Stimulated activated CD4-positive, alpha-beta T cell treated with anti-CD3 and anti-CD28 coated beads, Interleukin-12 subunit alpha, Interleukin-12 subunit beta, amount 100 ng/mL, for 24 hours (primary cell): Measurements from ENCODE around the gene ASIC5.
"Not testable (repeated sequence)": the region's sequence is repeated elsewhere in the genome, so short reads cannot be mapped to it uniquely, and the experiment has no call there.

Source experiments
- DNase-seq, 2 experiments: peaks; one replicate each; pipeline ENCODE4 v3.0.0-alpha.2; 2020; ENCODE audit warnings: low read depth in 2 of 2

ASIC5 gene

DNA sequence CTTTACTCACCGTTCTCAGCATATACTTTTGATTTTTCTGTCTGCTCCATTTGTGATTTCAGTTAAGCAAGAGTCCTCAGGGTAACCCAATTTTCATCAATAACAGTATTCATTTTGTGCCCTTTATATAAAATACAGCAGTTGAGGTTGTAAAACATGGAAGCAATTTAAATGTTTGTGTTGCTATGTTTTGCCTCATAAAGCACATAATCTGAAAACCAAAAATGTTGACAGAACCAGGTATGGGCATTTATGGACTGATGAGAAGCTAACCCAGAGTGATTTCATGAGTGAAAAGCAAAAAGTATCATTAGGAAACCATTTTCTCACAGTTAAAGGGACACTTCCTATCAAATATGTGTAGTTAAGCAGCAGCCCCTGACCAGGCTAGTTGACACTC lies at the start of gene ASIC5:
ASIC5 (minus strand) TSS at position 101 of the 400 bp plus-strand sequence; CDS start at position 50, 51 bp downstream.
- DNase-seq, result no peak

DNA sequence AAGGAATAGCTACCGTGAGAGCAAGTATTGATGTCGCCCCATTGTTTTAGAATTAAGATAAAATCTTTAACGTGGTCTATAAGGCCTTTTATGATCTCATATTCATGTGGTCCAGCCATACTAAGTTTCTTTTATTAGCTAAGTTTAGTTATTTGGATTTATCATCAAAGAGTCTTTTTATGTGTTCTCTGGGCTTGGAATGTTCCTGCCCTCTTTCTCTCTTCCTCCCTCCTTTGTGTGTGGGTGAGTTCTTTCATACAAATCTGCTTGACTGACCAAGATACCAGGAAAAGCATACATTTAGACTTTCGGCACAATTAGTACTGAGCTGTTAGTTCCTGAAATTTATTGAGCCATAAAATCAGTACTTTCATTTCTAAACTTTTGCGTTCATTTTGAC lies 48.7 kb upstream of the ASIC5 start:
- DNase-seq, result no peak

- no peak for DNase-seq
Observed at GRCh38 chr4:155911905-155912304, 45.8 kb upstream of the ASIC5 start.

DNA sequence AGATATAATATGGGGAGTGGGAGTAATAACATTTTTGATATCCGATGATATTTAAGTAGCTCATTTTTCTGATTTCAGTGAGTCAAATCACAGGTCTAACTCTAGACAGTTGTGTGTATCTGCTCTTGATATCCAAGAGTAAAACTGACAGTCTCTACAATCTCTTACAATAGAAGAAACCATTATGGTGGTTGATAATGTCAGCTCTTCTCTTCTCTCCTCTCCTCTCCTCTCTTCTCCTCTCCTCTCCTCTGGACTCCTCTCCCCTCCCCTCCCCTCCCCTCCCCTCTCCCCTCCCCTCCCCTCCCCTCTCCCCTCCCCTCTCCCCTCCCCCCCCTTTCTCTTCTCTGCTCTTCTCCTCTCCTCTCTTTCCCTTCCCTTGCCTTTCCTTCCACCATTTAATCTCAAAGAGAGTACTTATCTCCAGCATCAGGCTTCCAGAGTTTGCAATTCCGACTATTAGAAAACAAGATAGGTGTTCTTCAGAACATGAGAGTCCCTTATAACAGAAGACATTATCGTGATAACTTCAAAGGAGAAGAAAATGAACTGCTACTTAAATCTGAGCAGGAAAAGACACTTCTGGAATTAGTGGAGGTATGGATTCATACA lies 43.6 kb upstream of the ASIC5 start:
- no peak for DNase-seq

DNA sequence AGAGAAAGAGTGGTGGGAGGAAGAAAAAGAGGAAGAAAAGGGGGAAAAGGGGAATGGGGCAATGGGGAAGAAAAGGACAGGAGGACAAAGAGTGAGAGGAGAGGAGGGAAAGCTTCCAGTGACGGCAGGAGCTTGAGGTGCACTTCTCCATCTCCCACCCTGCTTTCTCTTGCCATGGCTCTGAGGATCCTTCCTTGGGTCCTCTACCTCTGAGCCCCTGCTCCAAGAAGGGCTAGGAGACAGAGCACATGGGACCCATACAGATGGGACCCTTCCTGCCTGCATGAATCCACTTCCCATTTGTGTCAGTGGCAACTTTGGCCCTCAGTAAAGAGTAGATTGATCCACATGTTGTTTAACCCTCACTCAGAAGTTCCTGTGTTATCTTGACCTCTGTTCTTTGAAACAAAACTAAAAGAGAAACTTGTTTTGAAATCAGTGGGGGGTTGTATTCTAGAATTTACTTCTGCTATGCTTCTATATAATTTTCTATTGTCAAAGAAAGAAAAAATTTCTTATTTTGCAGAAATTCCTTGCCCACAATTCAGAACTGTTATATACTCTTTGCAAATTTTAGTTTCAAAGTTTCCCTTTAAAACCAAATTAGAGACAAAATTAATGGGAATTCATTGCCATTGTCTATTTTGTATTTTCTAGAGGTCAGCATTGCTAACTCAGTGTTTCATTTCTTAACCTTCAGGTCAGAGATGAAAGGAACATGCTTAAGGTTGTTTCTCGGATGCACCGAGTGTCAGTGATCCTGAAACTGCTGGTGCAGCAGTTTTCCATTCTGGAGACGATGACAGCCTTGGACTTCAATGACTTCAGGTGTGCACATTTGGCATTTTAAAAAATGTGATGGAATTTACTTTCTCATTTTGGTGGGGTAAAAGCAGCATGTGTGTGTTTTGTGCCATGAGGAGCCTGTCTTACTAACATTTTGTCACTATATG lies 42.4 kb upstream of the ASIC5 start:
- no peak for DNase-seq

- no peak for DNase-seq
Observed at GRCh38 chr4:155907556-155907955, 41.5 kb upstream of the ASIC5 start.

DNA sequence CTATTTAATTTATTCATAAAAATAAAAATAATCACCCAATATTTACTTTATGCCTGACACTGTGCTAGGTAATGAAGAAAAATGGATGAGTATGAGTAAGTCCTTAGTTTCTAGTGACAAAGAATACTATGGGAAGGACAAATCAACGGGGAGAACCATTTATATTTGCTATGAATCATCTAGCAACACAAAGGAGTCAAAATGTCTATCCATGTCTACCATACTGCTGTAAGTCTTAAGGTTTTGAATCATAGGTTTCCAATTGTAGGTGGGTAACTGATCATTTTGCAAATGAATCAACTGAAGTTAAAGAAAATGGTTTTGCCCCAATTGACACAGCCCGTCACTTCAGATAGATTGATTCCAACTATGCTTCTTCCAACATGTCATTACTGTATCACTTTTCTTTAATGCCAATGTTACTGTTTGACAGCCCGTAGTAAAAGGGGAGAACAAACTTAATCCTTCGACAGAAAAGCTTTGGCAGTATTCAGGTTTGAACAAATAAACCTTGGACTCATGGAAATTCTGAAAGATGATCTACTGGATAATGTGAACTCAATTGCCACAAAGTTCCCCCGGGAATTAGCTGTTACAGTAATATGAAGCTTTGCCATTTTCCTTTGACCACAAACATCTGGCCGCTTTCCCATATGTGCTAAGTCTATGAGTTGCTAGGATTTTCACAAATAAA lies 40.6 kb upstream of the ASIC5 start:
- DNase-seq, result no peak

DNA sequence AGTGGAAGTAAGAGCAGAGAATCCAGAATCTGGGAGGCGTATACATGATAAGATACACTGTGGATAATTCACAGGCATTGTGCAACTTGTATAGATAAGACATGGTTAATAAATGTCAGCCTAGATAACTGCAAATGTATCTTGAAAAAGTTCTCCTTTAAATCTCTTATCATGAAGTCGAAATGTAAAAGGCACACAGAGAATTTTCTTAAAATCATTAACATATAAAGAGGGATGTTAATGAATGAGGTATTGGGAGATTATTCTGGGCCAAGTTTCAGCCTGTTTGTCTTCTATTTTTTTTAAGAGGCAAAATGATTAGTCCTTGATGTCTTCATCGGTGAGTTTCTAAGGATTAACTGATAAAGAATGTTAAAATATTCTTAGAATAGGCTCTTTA lies 38.3 kb upstream of the ASIC5 start:
- DNase-seq, result no peak

GRCh38 chr4:155903453-155903852 lies 37.4 kb upstream of the ASIC5 start, which contains the start of gene TDO2:
TDO2 (plus strand) TSS chr4:155903696; CDS start chr4:155903759, 63 bp downstream.
- DNase-seq, result no peak

DNA sequence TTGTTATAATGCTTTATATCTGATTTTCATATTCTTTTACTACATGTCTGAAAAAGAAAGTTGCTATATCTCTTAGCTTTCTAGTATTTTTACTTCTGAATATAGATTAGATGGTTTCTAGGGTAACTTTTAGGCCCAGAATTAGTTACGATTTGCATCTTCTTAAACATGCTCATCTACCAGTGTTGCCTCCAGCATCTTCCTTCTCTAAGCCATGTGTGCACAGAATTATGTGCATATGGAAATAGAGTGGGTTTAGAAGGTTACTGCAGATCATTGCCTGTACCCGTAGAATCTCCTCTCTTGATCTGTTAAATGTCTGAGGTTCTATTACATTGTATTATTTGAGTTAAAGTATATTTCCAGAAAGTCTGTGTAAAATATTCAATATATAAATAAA lies 34.9 kb upstream of the ASIC5 start:
- DNase-seq, result no peak

DNA sequence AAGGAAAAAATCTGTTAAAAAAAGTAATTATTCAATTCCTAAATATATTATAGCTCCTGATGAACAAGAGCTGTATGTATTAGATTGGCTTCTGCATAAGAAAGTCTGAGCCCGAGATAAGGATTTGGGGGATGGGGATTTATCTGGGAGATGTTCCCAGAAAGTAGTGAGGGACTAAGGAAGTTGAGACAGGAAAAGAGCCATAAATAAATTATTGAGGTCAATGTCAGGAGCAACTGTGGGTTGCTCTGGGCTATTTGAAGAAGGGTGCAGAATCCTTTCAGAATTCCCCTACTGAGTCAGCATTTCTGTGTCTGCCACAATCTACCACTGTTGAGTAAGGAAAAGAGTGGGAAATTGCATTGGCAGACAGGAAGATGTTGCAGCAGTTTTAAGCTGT lies 34.3 kb upstream of the ASIC5 start:
- no peak for DNase-seq

DNA sequence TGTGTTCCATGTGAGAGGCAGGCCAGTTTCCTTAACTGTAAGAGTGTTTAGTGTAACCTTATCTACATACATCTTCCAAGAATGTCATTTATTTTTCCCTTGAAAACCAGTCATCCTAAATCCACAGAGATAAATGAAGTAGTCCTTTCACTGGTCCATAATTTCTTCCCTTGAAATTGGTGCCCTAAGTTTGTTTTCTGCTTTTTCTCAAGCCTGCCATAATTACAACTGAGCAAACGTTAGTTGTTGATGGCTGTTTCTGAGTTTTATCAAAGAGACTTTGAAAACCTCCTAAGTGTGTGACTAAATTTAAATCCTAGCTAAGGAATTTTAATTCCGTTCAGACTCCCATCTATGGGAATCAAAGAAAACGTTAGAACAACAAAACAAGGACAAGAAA lies 33.8 kb upstream of the ASIC5 start:
- DNase-seq, result no peak

DNA sequence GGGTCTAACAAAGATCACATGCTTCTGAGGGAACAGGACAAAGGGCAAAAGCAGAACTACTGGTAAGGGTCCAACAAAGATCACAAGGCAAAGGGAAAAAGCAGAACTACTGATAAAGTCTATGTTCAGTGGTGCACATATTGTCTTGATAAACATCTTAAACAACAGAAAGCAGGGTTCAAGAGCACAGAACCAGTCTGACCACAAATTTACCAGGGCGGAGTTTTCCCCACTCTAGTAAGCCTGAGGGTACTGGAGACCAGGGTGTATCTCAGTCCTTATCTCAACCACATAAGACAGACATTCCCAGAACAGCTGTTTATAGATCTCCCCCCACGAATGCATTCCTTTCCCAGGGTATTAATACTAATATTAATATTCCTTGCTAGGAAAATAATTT lies 32.3 kb upstream of the ASIC5 start:
- DNase-seq, result not testable (repeated sequence)

GRCh38 chr4:155891058-155891457 lies 25.0 kb upstream of the ASIC5 start:
- no peak for DNase-seq

GRCh38 chr4:155889946-155890345 lies 23.9 kb upstream of the ASIC5 start:
- DNase-seq, result no peak

DNA sequence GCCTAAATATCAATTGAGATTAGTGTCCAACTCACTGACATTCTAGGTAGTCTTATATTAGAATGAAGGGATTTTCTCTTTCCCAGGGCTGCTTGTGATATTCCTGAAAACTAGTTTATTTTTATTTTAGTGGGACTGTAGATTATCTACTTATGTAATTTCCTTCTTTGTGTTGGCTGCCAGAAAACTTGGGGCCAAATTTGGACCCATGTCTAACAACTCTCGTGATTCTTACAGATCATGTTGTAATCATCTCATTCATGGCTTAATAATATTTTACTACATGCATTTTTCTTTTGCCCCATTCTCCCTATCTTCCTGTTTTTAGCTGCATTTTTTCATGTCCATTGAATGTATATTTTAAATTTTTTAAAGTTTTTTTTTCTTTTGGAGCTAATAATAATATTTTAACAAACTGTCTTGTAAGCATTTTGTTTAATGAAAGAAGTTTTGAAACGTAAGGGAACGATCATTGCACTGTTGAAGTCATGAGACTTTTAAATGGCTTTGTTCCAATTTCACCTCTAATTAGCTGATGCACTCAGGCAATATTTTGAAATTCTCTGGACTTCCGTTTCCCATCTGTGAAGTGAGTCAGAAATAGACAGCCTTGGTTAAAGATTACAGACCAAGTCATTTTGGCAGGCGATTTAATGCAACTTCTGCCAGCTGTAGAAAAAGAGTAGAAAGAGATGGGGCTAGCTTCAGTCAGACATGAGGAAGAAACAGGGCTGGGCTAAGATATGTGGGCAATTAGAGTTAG lies 23.1 kb upstream of the ASIC5 start:
- DNase-seq, result no peak

GRCh38 chr4:155887847-155888570 lies 21.9 kb upstream of the ASIC5 start:
- no peak for DNase-seq

DNA sequence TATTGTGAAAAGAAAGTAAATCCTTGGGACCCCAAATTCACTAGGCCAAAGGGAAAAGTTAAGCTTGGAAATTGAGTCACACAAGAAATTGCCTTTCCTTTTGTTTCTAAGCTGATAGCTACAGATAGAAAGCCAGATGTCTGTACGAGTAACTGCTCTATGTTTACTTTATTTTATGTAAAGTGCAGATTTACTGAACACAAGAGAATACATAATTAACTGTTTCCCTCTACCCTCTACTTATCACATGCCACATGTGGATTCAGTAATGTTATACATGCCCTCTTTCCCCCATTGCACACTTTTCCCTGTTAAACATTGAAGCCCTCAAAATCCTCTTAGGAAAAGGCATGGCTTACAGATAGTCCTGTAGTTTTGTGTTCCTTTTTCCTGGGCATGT lies 21.0 kb upstream of the ASIC5 start:
- DNase-seq, result no peak

DNA sequence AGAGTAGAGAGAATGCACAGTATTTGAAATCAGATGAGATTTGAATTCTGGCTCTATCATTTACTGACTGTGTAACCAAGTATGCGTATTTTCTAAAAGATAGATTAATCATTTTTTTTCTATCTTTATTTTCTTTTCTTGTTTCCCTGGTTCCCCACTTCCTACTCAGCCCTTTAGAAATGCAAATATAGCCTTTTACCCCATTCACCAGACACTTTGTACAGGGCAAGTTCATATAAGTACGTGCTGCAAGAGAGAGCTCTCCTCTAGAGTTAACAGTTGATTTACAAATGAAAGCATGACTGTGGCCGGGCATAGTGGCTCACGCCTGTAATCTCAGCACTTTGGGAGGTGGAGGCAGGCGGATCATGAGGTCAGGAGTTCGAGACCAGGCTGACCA lies 19.6 kb upstream of the ASIC5 start:
- no peak for DNase-seq

GRCh38 chr4:155883895-155884294 lies 17.8 kb upstream of the ASIC5 start:
- DNase-seq, result no peak

GRCh38 chr4:155881555-155881954 lies 15.5 kb upstream of the ASIC5 start:
- no peak for DNase-seq
